Activated naive CD4-positive, alpha-beta T cell treated with anti-CD3 and anti-CD28 coated beads, Interleukin-2, amount 50 U/mL, for 24 hours (primary cell): ENCODE data around the gene HNRNPDL.
"Not testable (repeated sequence)": the region's sequence is repeated elsewhere in the genome, so short reads cannot be mapped to it uniquely, and the experiment has no call there.

Experiments used
- H3K27ac Mint-ChIP-seq: one replicate; pipeline ENCODE4 v1.8.0; 2021; ENCODE audit warnings: mild to moderate bottlenecking, mixed read lengths
- H3K27me3 Mint-ChIP-seq: one replicate; pipeline ENCODE4 v1.8.0; 2021; ENCODE audit warnings: mixed read lengths
- H3K36me3 Mint-ChIP-seq: one replicate; pipeline ENCODE4 v1.8.0; 2021; ENCODE audit warnings: mixed read lengths
- H3K4me1 Mint-ChIP-seq: one replicate; pipeline ENCODE4 v1.8.0; 2021; ENCODE audit warnings: mixed read lengths
- H3K4me3 Mint-ChIP-seq: one replicate; pipeline ENCODE4 v1.8.0; 2021; ENCODE audit warnings: mild to moderate bottlenecking, mixed read lengths
- H3K9me3 Mint-ChIP-seq: one replicate; pipeline ENCODE4 v1.8.0; 2021; ENCODE audit warnings: mixed read lengths

Gene HNRNPDL

GRCh38 chr4:82430193-82430963 is at the start of gene HNRNPDL, which contains the start of gene ENOPH1:
HNRNPDL (minus strand) TSS chr4:82430462; CDS start chr4:82429690, 772 bp downstream.
ENOPH1 (plus strand) TSS chr4:82430590; CDS start chr4:82430830, 240 bp downstream.
- Mint-ChIP-seq H3K36me3 (peaks cover 33% of the 10 kb centered on the region), H3K4me1 (peaks cover 56% of the 10 kb centered on the region)

GRCh38 chr4:82479562-82479961 is 49.3 kb upstream of the HNRNPDL start:
- Mint-ChIP-seq H3K27ac (no peak overlapping the region), H3K27me3 (no peaks in the 10 kb centered on the region)

More at GRCh38 chr4:82430193-82430963, at the start of gene HNRNPDL, which contains the start of gene ENOPH1:
- H3K9me3 Mint-ChIP-seq, result no peaks in the 10 kb centered on the region
- H3K4me3 Mint-ChIP-seq, result peak within 1 kb of the TSS; percentile 98
- H3K27ac Mint-ChIP-seq, result peak within 1 kb of the TSS; percentile 99
- no peaks in the 10 kb centered on the region for H3K27me3 Mint-ChIP-seq

GRCh38 chr4:82477469-82477868 is 47.2 kb upstream of the HNRNPDL start:
- H3K27me3 Mint-ChIP-seq, result not testable (repeated sequence)

More at GRCh38 chr4:82479562-82479961, 49.3 kb upstream of the HNRNPDL start:
- Mint-ChIP-seq H3K9me3 (no peaks in the 10 kb centered on the region), H3K4me3 (no peak overlapping the region), H3K36me3 (peaks cover 15% of the 10 kb centered on the region), H3K4me1 (no peaks in the 10 kb centered on the region)

GRCh38 chr4:82475931-82476330 is 45.7 kb upstream of the HNRNPDL start:
- not testable (repeated sequence) for H3K9me3 Mint-ChIP-seq, H3K27ac Mint-ChIP-seq, H3K4me3 Mint-ChIP-seq

More at GRCh38 chr4:82477469-82477868, 47.2 kb upstream of the HNRNPDL start:
- not testable (repeated sequence) for H3K4me1 Mint-ChIP-seq, H3K27ac Mint-ChIP-seq, H3K9me3 Mint-ChIP-seq, H3K4me3 Mint-ChIP-seq
- peaks cover 13% of the 10 kb centered on the region for H3K36me3 Mint-ChIP-seq

GRCh38 chr4:82473621-82474164 is 43.4 kb upstream of the HNRNPDL start:
- Mint-ChIP-seq H3K36me3 (peaks cover 1% of the 10 kb centered on the region), H3K27me3 (no peaks in the 10 kb centered on the region), H3K4me3 (no peak overlapping the region), H3K9me3 (no peaks in the 10 kb centered on the region), H3K27ac (no peak overlapping the region), H3K4me1 (no peaks in the 10 kb centered on the region)

More at GRCh38 chr4:82475931-82476330, 45.7 kb upstream of the HNRNPDL start:
- not testable (repeated sequence) for H3K4me1 Mint-ChIP-seq, H3K36me3 Mint-ChIP-seq, H3K27me3 Mint-ChIP-seq

GRCh38 chr4:82473080-82473479 is 42.8 kb upstream of the HNRNPDL start:
- not testable (repeated sequence) for H3K36me3 Mint-ChIP-seq, H3K4me1 Mint-ChIP-seq, H3K27me3 Mint-ChIP-seq, H3K4me3 Mint-ChIP-seq, H3K27ac Mint-ChIP-seq, H3K9me3 Mint-ChIP-seq

- peaks cover 7% of the 10 kb centered on the region for H3K36me3 Mint-ChIP-seq
- H3K4me1 Mint-ChIP-seq, result no peaks in the 10 kb centered on the region
- no peaks in the 10 kb centered on the region for H3K9me3 Mint-ChIP-seq
- no peaks in the 10 kb centered on the region for H3K27me3 Mint-ChIP-seq
- H3K4me3 Mint-ChIP-seq, result no peak overlapping the region
- H3K27ac Mint-ChIP-seq, result no peak overlapping the region
These were observed 39.6 kb upstream of the HNRNPDL start for GRCh38 chr4:82469791-82470345.

- no peaks in the 10 kb centered on the region for H3K9me3 Mint-ChIP-seq
- H3K27me3 Mint-ChIP-seq, result no peaks in the 10 kb centered on the region
- no peak overlapping the region for H3K4me3 Mint-ChIP-seq
- H3K27ac Mint-ChIP-seq, result no peak overlapping the region
- H3K36me3 Mint-ChIP-seq, result peaks cover 12% of the 10 kb centered on the region
- H3K4me1 Mint-ChIP-seq, result peaks cover 3% of the 10 kb centered on the region
These were observed 37.2 kb upstream of the HNRNPDL start for GRCh38 chr4:82467471-82467870.

- Mint-ChIP-seq H3K27ac (no peak overlapping the region), H3K9me3 (no peaks in the 10 kb centered on the region), H3K4me3 (no peak overlapping the region), H3K4me1 (peaks cover 12% of the 10 kb centered on the region), H3K27me3 (no peaks in the 10 kb centered on the region), H3K36me3 (peaks cover 15% of the 10 kb centered on the region)
These were observed 33.0 kb upstream of the HNRNPDL start for GRCh38 chr4:82463221-82463620.

GRCh38 chr4:82462415-82462831 is 32.2 kb upstream of the HNRNPDL start:
- Mint-ChIP-seq H3K9me3 (no peaks in the 10 kb centered on the region), H3K36me3 (peaks cover 13% of the 10 kb centered on the region), H3K4me3 (no peak overlapping the region), H3K27ac (no peak overlapping the region), H3K27me3 (no peaks in the 10 kb centered on the region), H3K4me1 (peaks cover 12% of the 10 kb centered on the region)

GRCh38 chr4:82461710-82462109 is 31.4 kb upstream of the HNRNPDL start:
- Mint-ChIP-seq H3K4me3 (no peak overlapping the region), H3K27me3 (no peaks in the 10 kb centered on the region), H3K9me3 (no peaks in the 10 kb centered on the region), H3K27ac (peak overlapping the region; percentile 60), H3K36me3 (peaks cover 13% of the 10 kb centered on the region), H3K4me1 (peaks cover 12% of the 10 kb centered on the region)

- H3K4me3 Mint-ChIP-seq, result no peak overlapping the region
- H3K4me1 Mint-ChIP-seq, result peaks cover 9% of the 10 kb centered on the region
- peaks cover 10% of the 10 kb centered on the region for H3K36me3 Mint-ChIP-seq
- H3K27me3 Mint-ChIP-seq, result no peaks in the 10 kb centered on the region
- H3K9me3 Mint-ChIP-seq, result no peaks in the 10 kb centered on the region
- H3K27ac Mint-ChIP-seq, result peak overlapping the region; percentile 49
These were observed 28.5 kb upstream of the HNRNPDL start for GRCh38 chr4:82458729-82459128.

GRCh38 chr4:82457266-82457665 is 27.0 kb upstream of the HNRNPDL start:
- peaks cover 14% of the 10 kb centered on the region for H3K36me3 Mint-ChIP-seq
- no peaks in the 10 kb centered on the region for H3K27me3 Mint-ChIP-seq
- H3K27ac Mint-ChIP-seq, result peak overlapping the region; percentile 30
- H3K4me1 Mint-ChIP-seq, result peaks cover 12% of the 10 kb centered on the region
- no peak overlapping the region for H3K4me3 Mint-ChIP-seq
- no peaks in the 10 kb centered on the region for H3K9me3 Mint-ChIP-seq

GRCh38 chr4:82452026-82452425 is 21.8 kb upstream of the HNRNPDL start:
- Mint-ChIP-seq H3K27ac (no peak overlapping the region), H3K36me3 (peaks cover 18% of the 10 kb centered on the region), H3K4me3 (no peak overlapping the region), H3K4me1 (peaks cover 7% of the 10 kb centered on the region), H3K9me3 (no peaks in the 10 kb centered on the region), H3K27me3 (no peaks in the 10 kb centered on the region)

GRCh38 chr4:82450966-82451755 is 20.9 kb upstream of the HNRNPDL start:
- H3K27me3 Mint-ChIP-seq, result no peaks in the 10 kb centered on the region
- H3K36me3 Mint-ChIP-seq, result peaks cover 15% of the 10 kb centered on the region
- no peak overlapping the region for H3K4me3 Mint-ChIP-seq
- no peaks in the 10 kb centered on the region for H3K9me3 Mint-ChIP-seq
- no peak overlapping the region for H3K27ac Mint-ChIP-seq
- H3K4me1 Mint-ChIP-seq, result peaks cover 7% of the 10 kb centered on the region
